ENCODE measurements around the gene KRTCAP2. TPM values are rescaled to one million over a fixed set of nuclear protein-coding genes. Genes with fewer than 3 reads are reported as not detected.

The KRTCAP2 gene
- total and polyA plus RNA-seq, 10 of the 15 experiments (the other 5 are each of a cell fraction or from before 2014, with no cell fraction given): 61.3 to 238 (median 141) TPM

DNA sequence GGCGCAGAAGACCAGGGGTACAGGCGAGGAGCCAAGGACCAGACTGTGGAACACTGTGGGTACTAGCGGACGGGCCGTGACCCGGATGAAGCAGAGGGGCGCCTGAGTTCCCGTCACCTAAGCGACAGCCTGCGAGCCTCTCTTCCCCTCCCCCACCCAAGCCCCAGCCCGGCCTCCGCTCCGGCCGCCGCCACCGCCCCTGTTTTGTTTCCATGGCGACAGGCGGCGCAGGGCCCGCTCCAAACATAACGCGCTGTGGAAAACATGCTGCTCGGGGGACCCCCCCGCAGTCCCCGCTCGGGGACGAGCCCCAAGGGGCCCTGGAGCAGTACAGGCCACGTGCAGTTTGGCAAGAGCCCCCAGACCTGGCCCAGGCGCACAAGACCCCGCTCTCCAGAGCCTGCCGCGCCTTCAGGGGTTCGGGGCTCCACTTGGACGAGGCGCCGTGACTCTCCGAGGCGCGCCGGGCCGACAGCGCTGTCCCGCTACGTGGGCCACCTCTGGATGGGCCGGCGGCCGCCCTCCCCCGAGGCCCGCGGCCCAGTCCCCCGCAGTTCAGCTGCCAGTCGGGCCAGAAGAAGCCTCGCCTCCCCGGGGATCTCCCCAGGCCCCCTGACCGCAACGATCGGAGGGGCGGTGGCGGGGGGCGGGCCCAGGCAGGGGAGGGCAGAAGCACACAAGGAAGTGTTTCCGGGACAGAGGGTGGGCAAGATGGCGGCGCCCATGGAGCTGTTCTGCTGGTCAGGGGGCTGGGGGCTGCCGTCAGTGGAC, 35.6 kb upstream of the KRTCAP2 start, which contains the start of gene MTX1 (continued):
- 0 out of 4 replicates have a peak, but pooled peaks of 1 of the 2 experiments have one; percentile 67 for TF ChIP-seq IKZF2 (IDR thresholded peaks at IDR 0.05)
- TF ChIP-seq KAT2A (conservative IDR thresholded peaks at IDR 0.05; ENCODE audit: control insufficient read depth, low read depth, low read length): no peak
- 0 out of 2 replicates have a peak, but pooled peaks have one; percentile 13 for TF ChIP-seq TCF3 (IDR thresholded peaks at IDR 0.05; ENCODE audit: borderline replicate concordance, insufficient read depth, low read depth, low read length)
- TF ChIP-seq ZNF24 (IDR thresholded peaks at IDR 0.05): no peak
- no peak for TF ChIP-seq PAX8 (IDR thresholded peaks at IDR 0.05)
- no peak for TF ChIP-seq YBX1 (IDR thresholded peaks at IDR 0.05)
- TF ChIP-seq MTA2 (IDR thresholded peaks at IDR 0.05; ENCODE audit: low read depth): peak; percentile 54
- TF ChIP-seq PML (IDR thresholded peaks at IDR 0.05; ENCODE audit: low read length): no peak; the same call in 1 of the 2 replicates
- no peak for TF ChIP-seq STAT3 (IDR thresholded peaks at IDR 0.05; ENCODE audit: low read depth, low read length)
- TF ChIP-seq, protein P1, sequence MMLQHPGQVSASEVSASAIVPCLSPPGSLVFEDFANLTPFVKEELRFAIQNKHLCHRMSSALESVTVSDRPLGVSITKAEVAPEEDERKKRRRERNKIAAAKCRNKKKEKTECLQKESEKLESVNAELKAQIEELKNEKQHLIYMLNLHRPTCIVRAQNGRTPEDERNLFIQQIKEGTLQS (IDR thresholded peaks at IDR 0.05; ENCODE audit: borderline replicate concordance, extremely low read depth, low read depth, low read length): no peak
- no peak for TF ChIP-seq RCOR1 (conservative IDR thresholded peaks at IDR 0.05; ENCODE audit: low read depth, low read length)
- TF ChIP-seq BCL3 (IDR thresholded peaks at IDR 0.05; ENCODE audit: borderline replicate concordance, insufficient read depth, low read depth, low read length, poor library complexity, severe bottlenecking): peak; percentile 28
- no peak for TF ChIP-seq SPI1 (IDR thresholded peaks at IDR 0.05; ENCODE audit: borderline replicate concordance, insufficient read depth, low read depth, low read length)
- TF ChIP-seq CTCF (IDR thresholded peaks at IDR 0.05 in 2 of 3, conservative IDR thresholded peaks at IDR 0.05 in 1 of 3; ENCODE audit: control insufficient read depth in 2 of 3, extremely low read depth in 1 of 3, insufficient read depth in 1 of 3, low read depth in 3 of 3, low read length in 3 of 3): no peak
- TF ChIP-seq ZNF622 (IDR thresholded peaks at IDR 0.05): no peak
- TF ChIP-seq NFYB (IDR thresholded peaks at IDR 0.05; ENCODE audit: insufficient read depth, low read depth, low read length): no peak
- TF ChIP-seq SMAD5 (IDR thresholded peaks at IDR 0.05; ENCODE audit: low read depth): 0 out of 2 replicates have a peak, but pooled peaks have one; percentile 12
- TF ChIP-seq, protein P2, sequence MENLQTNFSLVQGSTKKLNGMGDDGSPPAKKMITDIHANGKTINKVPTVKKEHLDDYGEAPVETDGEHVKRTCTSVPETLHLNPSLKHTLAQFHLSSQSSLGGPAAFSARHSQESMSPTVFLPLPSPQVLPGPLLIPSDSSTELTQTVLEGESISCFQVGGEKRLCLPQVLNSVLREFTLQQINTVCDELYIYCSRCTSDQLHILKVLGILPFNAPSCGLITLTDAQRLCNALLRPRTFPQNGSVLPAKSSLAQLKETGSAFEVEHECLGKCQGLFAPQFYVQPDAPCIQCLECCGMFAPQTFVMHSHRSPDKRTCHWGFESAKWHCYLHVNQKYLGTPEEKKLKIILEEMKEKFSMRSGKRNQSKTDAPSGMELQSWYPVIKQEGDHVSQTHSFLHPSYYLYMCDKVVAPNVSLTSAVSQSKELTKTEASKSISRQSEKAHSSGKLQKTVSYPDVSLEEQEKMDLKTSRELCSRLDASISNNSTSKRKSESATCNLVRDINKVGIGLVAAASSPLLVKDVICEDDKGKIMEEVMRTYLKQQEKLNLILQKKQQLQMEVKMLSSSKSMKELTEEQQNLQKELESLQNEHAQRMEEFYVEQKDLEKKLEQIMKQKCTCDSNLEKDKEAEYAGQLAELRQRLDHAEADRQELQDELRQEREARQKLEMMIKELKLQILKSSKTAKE (IDR thresholded peaks at IDR 0.05; ENCODE audit: low read depth, poor library complexity, severe bottlenecking): no peak
- peak; percentile 71 for TF ChIP-seq CREM (IDR thresholded peaks at IDR 0.05; ENCODE audit: low read depth)
- TF ChIP-seq DPF2 (IDR thresholded peaks at IDR 0.05): peak; percentile 96

Data from GM12878 (cell line).